SHP77 treated with DMSO at 0.1 percent for 48 hours (cell line): ENCODE data around the gene TBC1D12.
"Not testable (repeated sequence)": the region's sequence is repeated elsewhere in the genome, so short reads cannot be mapped to it uniquely, and the experiment has no call there.

Experiments used
- DNase-seq: peaks from one replicate; lab custom pipeline; 2025; lab: John Stamatoyannopoulos, UW

TBC1D12 gene

DNA sequence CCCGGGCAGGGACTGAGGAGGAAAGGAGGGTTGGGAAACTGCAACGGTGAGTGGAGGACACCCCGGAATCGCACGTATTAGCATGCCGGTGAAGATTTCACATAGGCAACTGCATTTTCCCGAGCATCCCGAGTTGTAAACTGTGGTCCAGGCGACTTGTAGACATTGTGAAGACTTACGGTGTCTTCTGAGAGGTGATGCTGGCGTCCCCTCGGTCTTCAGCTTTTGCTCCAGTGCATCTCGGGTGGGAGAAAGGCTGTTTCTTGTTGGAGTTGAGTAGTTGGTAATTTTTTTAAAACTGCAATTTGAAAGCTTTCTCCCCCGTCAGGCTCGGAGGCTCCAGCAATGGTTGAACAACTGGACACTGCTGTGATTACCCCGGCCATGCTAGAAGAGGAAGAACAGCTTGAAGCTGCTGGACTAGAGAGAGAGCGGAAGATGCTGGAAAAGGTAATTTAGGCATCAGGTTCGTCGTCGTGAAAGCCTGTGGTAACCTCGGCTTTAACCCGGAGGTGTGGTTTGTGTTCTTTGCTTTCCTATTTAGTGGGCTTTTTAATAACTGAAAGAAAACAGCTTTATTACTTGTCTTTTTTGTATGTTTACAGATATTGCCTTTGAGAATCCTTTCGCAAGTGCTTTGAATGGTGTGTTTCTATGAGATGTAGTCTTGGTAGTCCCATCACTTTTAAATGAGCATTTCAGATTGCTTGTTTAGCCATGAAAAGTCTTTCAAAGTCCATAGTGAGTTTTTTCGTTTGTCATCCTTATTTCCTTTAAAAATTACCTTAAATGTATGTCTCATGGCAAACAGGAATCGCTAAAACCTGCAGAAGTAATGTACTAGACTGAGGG is 143.9 kb downstream of the TBC1D12 start:
- DNase-seq = peak; percentile 46

GRCh38 chr10:94546901-94547185 is 144.5 kb downstream of the TBC1D12 start:
- no peak for DNase-seq

GRCh38 chr10:94549221-94549620 is 146.9 kb downstream of the TBC1D12 start:
- DNase-seq = no peak

GRCh38 chr10:94567714-94568307 is 165.5 kb downstream of the TBC1D12 start:
- not testable (repeated sequence) for DNase-seq

DNA sequence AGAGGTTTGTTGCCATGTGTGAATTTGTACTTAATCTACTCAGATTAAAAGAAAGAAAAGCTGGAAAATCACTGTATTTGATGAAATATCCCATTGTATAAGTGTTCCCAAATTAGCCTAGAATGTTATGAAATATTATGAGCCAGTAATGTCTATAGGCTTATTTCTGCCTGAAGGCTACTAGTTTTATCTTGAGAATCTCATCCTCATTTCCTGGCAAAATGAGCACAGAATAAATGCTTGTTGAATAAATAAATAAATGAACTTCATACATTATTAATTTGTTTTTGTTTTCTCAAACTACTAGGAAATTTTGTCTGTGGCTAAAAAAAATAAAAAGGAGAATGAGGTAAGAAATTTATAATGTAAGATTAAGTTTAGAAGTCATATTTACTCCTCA is 168.7 kb downstream of the TBC1D12 start:
- DNase-seq = no peak

DNA sequence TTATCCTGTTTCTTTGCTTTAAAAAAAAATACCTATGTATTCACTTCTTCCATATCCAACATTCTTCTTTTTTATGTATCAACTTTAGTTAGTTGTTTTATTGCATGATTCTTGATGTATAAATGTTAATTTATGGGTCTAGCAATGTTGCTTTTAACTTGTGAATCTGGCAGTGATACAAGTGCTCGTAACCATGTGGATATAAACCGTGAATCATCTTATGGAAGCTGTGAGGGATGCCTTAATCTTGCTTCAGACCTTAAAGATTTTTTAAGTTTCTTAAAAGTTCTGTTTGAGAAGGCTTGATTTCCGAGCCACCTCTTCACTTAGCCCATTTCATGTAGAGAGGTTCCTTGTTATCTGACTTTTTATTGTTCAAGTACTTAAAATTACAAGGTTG is 169.2 kb downstream of the TBC1D12 start:
- no peak for DNase-seq

GRCh38 chr10:94578790-94579189 is 176.4 kb downstream of the TBC1D12 start:
- DNase-seq = no peak

DNA sequence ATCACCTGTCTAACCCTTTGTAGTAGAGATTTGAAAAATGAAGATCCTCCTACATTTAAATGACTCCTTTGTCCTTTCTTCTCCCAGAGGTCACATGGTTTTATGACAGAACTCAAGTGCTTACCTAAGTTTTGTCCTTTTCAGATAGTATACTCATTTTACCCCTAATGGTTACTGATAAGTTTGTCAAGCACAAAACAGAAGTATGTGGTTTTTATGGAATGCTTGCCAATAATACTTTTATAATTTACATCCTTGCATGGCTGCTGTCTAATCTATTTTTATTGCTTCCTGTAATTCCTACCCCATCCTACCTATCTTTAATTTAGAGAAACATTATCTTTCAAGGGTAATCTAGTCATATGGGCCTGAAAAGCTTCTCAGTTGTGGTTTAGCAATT is 180.8 kb downstream of the TBC1D12 start:
- DNase-seq = no peak
